Endothelial cell of umbilical vein (primary cell): ENCODE data around the gene SC5D. TPM values are rescaled to one million over a fixed set of nuclear protein-coding genes. Genes with fewer than 3 reads are reported as not detected.

Experiments used
- BruUV-seq: library from RNA; stranded (reverse); fragments of 400-500 nt; replicated peaks from 2 replicates; lab custom pipeline; 2021; lab: Mats Ljungman, UMichigan
- CTCF ChIA-PET: fragments of 300-600, 350-600 bp; sonication (Branson Sonifier 250); formaldehyde crosslinking; loops from one replicate; lab custom pipeline; 2021; ENCODE audit warnings: antibody characterized with exemption, inconsistent platforms; lab: Charles Lee
- POLR2A ChIA-PET: fragments of 300-600, 350-600 bp; sonication (Branson Sonifier 250); formaldehyde crosslinking; loops from one replicate; lab custom pipeline; 2021; ENCODE audit warnings: antibody characterized with exemption, inconsistent platforms; lab: Charles Lee
- DNase-seq: peaks from one replicate; pipeline ENCODE4 v3.0.0-alpha.2; 2011; ENCODE audit warnings: low read depth, low spot score
- FAIRE-seq: peaks from 2 replicates; lab custom pipeline; 2011; peaks lifted over from hg19 to GRCh38; lab: Jason Lieb, UNC
- H2AFZ ChIP-seq: 2 replicates; pipeline ENCODE4 v1.6.0; 2012; ENCODE audit warnings: low read depth, low read length, control low read depth, inconsistent platforms
- H3K27ac ChIP-seq: 2 replicates; pipeline ENCODE4 v1.5.1; 2011; ENCODE audit warnings: low read depth, mild to moderate bottlenecking, control low read depth, low read length, moderate library complexity; ENCODE audit not compliant: insufficient read depth
- H3K27me3 ChIP-seq, 2 experiments: 2 replicates each; pipeline versions ENCODE4 v1.6.0 to v1.6.1; 2011; ENCODE audit warnings: low read length in 2 of 2, mixed read lengths in 1 of 2; ENCODE audit not compliant: control insufficient read depth in 2 of 2, insufficient read depth in 2 of 2
- H3K36me3 ChIP-seq, 2 experiments: 2 replicates in 1 of 2; 3 replicates in 1 of 2; pipeline ENCODE4 v1.5.1; 2011; ENCODE audit warnings: low read length in 2 of 2, mild to moderate bottlenecking in 1 of 2, moderate library complexity in 1 of 2; ENCODE audit not compliant: control insufficient read depth in 2 of 2, insufficient read depth in 2 of 2; ENCODE audit errors: extremely low read depth in 1 of 2
- H3K4me1 ChIP-seq: 3 replicates; pipeline ENCODE4 v1.5.1; 2011; ENCODE audit warnings: mild to moderate bottlenecking, low read length; ENCODE audit not compliant: control insufficient read depth, insufficient read depth; ENCODE audit errors: extremely low read depth
- H3K4me2 ChIP-seq: 2 replicates; pipeline ENCODE4 v1.6.1; 2011; ENCODE audit warnings: low read length, control low read depth, mixed read lengths; ENCODE audit not compliant: insufficient read depth
- H3K4me3 ChIP-seq, 3 experiments: fragments of 200-600 bp in 1 of 3; sonication (generic), shearing (Covaris generic) in 1 of 3; replicated peaks in 1 of 3; 2 replicates each; pipeline ENCODE4 v1.5.1; 2011 to 2016; ENCODE audit warnings: control low read depth in 3 of 3, low read length in 3 of 3, mild to moderate bottlenecking in 2 of 3, inconsistent platforms in 1 of 3, low read depth in 1 of 3, moderate library complexity in 1 of 3; ENCODE audit not compliant: insufficient read depth in 1 of 3
- H3K79me2 ChIP-seq: 2 replicates; pipeline ENCODE4 v1.6.0; 2012; ENCODE audit warnings: low read length, inconsistent platforms; ENCODE audit not compliant: control insufficient read depth, insufficient read depth
- H3K9ac ChIP-seq: replicated peaks from 2 replicates; pipeline ENCODE3; 2011; ENCODE audit warnings: low read length, control low read depth; ENCODE audit not compliant: insufficient read depth; ENCODE audit errors: extremely low read depth
- H3K9me1 ChIP-seq: replicated peaks from 3 replicates; pipeline ENCODE4 v1.6.0; 2011; ENCODE audit warnings: mild to moderate bottlenecking, low read length; ENCODE audit not compliant: control insufficient read depth, insufficient read depth; ENCODE audit errors: extremely low read depth
- H3K9me3 ChIP-seq: replicated peaks from 2 replicates; pipeline ENCODE4 v1.5.1; 2012; ENCODE audit warnings: low read length, inconsistent platforms; ENCODE audit not compliant: control insufficient read depth, insufficient read depth
- H4K20me1 ChIP-seq: replicated peaks from 2 replicates; pipeline ENCODE3; 2011; ENCODE audit warnings: mild to moderate bottlenecking, low read length; ENCODE audit not compliant: control insufficient read depth, insufficient read depth; ENCODE audit errors: extremely low read depth
- CTCF ChIP-seq, 2 donors: IDR thresholded peaks; 1 replicate in 1 of 2; 2 replicates in 1 of 2; pipeline ENCODE4 v1.5.1; 2011; ENCODE audit warnings: low read length in 2 of 2, mild to moderate bottlenecking in 2 of 2, moderate library complexity in 2 of 2, control low read depth in 1 of 2, inconsistent platforms in 1 of 2, low read depth in 1 of 2; ENCODE audit not compliant: insufficient read depth in 1 of 2; ENCODE audit errors: extremely low read depth in 1 of 2
- EZH2 ChIP-seq: IDR thresholded peaks from 2 replicates; pipeline ENCODE4 v1.6.1; 2012; ENCODE audit warnings: borderline replicate concordance, low read depth, mild to moderate bottlenecking, moderate library complexity, low read length, inconsistent platforms; ENCODE audit not compliant: severe bottlenecking
- FOS ChIP-seq: IDR thresholded peaks from 2 replicates; pipeline ENCODE4 v1.6.1; 2011; ENCODE audit warnings: mild to moderate bottlenecking, low read length, moderate library complexity, borderline replicate concordance; ENCODE audit not compliant: insufficient read depth
- GATA2 ChIP-seq: IDR thresholded peaks from 2 replicates; pipeline ENCODE4 v1.7.0; 2011; ENCODE audit warnings: low read depth, mild to moderate bottlenecking, moderate library complexity, mixed read lengths, low read length; ENCODE audit not compliant: insufficient read length, insufficient read depth
- JUN ChIP-seq: IDR thresholded peaks from 2 replicates; pipeline ENCODE4 v1.6.1; 2011; ENCODE audit warnings: borderline replicate concordance, low read depth; ENCODE audit not compliant: insufficient read length, insufficient read depth
- MAX ChIP-seq: IDR thresholded peaks from 2 replicates; pipeline ENCODE4 v1.6.1; 2011; ENCODE audit not compliant: insufficient read depth, insufficient read length
- MYC ChIP-seq: IDR thresholded peaks from one replicate; pipeline ENCODE4 v1.6.1; 2011; ENCODE audit warnings: mild to moderate bottlenecking, low read depth, low read length
- POLR2A ChIP-seq: IDR thresholded peaks from 2 replicates; pipeline ENCODE4 v1.6.1; 2012; ENCODE audit warnings: low read depth, mild to moderate bottlenecking, control low read depth, low read length
- POLR2AphosphoS5 ChIP-seq: IDR thresholded peaks from 2 replicates; pipeline ENCODE4 v1.6.1; 2012; ENCODE audit warnings: low read depth, mild to moderate bottlenecking, control low read depth, low read length, moderate library complexity; ENCODE audit not compliant: insufficient read depth
- dilution Hi-C: fragments of 300-500 bp; cut with MboI; formaldehyde crosslinking; loops from one replicate; pipeline ENCODE4 v1.15.0; 2019; ENCODE audit warnings: low sequenced_read_pairs; ENCODE audit not compliant: extremely low pct_ligation_motif_present
- intact Hi-C: fragments of 100-400 bp; cut with micrococcal nuclease; formaldehyde crosslinking; loops from one replicate; pipeline ENCODE4 v1.10.0; 2022
- polyA plus RNA-seq, 4 experiments: library from polyadenylated mRNA; depleted of rRNA in 3 of 4; stranded (reverse) in 3 of 4; unstranded in 1 of 4; fragments of >200 nt; gene quantifications; 2 replicates each; pipeline versions ENCODE4 v1.2.1 to v1.2.3, GENCODE V29; 2011 to 2012; ENCODE audit warnings: missing spikeins in 1 of 4
- total RNA-seq: library from RNA; stranded (reverse); gene quantifications from 2 replicates; pipeline ENCODE4 v1.2.3, GENCODE V29; 2021

SC5D gene
- total and polyA plus RNA-seq, 2 donors (not counting 3 experiments of a cell fraction or from before 2014, with no cell fraction given) = 37.1 to 40.0 TPM

- CTCF ChIA-PET = interaction anchor here (1.0 to 3.6 kb wide), 4 partner anchors 18 to 340 kb away, joined by 3 to 33 read pairs (median 4); no protein-coding TSS in a partner anchor
- TF ChIP-seq EZH2 (no peak), POLR2A (no peak), MAX (no peak), GATA2 (no peak), CTCF (IDR thresholded peaks at IDR 0.05; ENCODE audit: extremely low read depth in 1 of 2, insufficient read depth in 1 of 2, low read depth in 1 of 2, low read length in 2 of 2) (no peak), MYC (no peak), JUN (no peak), POLR2AphosphoS5 (no peak), FOS (no peak)
- Histone ChIP-seq H3K79me2 (no peaks in the 10 kb centered on the region), H3K4me2 (no peak overlapping the region), H3K27ac (no peak overlapping the region), H3K9ac (no peak overlapping the region), H3K4me1 (no peaks in the 10 kb centered on the region), H3K27me3 (peaks cover 0 to 2% of the 10 kb centered on the region in 2 experiments), H3K36me3 (no peaks in the 10 kb centered on the region), H3K4me3 (no peak overlapping the region), H3K9me3 (no peaks in the 10 kb centered on the region), H2AFZ (no peak overlapping the region), H3K9me1 (no peaks in the 10 kb centered on the region), H4K20me1 (no peaks in the 10 kb centered on the region)
- BruUV-seq = no TSS peak
- DNase-seq = no peak
- no peak for FAIRE-seq
- POLR2A ChIA-PET = no interaction called here
- dilution Hi-C loops (no loop called here), intact Hi-C loops (no loop called here)
Observed at GRCh38 chr11:121250843-121251242, 41.7 kb upstream of the SC5D start.
